Esophagus squamous epithelium (tissue), 4 donors: ENCODE results near the gene SFMBT2.

Experiments
- POLR2A ChIP-seq, 4 donors: fragments of 450-650 bp; IDR thresholded peaks; one replicate each; pipeline ENCODE4 v1.6.1; 2017; ENCODE audit warnings: antibody characterized with exemption in 4 of 4, mild to moderate bottlenecking in 4 of 4, moderate library complexity in 3 of 4
- TF ChIP-seq, protein P1 (sequence below), 6 experiments: fragments of 450-650 bp in 4 of 6; fragments of 200-600 bp in 2 of 6; sonication (generic) in 2 of 6; IDR thresholded peaks; one replicate each; pipeline ENCODE4 v1.5.1; 2016 to 2019; ENCODE audit warnings: antibody characterized with exemption in 6 of 6, mild to moderate bottlenecking in 4 of 6, moderate library complexity in 4 of 6

DNA sequence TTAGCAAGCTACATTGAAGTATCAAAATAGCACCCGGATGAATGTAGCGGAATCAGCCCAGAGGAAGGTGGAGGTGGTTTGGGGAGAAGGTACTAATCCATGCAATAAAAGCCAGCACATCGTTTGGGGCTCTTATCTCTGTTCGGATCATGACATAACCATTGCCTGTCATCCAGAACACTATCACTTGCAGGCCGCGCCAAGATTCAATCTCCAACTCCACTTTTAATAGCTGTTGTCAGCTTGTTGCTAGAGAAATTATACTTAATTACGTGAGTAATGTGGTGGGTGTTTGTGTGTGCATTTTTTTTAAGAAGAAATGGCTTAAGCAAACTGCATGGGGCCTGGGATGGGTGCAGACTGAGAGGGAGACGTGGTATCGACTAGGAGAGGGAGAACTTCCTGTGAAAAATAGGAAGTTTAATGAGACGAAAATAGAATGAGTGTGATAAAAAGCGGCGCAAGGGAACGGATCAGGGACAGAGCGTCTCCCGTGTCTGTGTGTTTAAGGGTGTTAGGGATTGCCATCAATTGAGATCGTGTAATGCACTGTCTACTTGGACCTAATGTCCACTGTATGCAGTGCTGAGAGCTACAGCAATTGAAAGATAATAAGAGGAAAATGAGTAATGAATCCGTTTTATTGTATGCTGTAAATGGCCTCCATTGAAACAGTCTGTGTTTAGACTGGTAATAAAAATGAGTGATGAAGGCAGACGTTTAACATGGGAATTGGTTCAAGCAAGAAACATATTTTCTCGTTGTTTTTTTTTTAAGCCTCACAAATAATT, 27.6 kb upstream of the SFMBT2 start:
- TF ChIP-seq, protein P1, sequence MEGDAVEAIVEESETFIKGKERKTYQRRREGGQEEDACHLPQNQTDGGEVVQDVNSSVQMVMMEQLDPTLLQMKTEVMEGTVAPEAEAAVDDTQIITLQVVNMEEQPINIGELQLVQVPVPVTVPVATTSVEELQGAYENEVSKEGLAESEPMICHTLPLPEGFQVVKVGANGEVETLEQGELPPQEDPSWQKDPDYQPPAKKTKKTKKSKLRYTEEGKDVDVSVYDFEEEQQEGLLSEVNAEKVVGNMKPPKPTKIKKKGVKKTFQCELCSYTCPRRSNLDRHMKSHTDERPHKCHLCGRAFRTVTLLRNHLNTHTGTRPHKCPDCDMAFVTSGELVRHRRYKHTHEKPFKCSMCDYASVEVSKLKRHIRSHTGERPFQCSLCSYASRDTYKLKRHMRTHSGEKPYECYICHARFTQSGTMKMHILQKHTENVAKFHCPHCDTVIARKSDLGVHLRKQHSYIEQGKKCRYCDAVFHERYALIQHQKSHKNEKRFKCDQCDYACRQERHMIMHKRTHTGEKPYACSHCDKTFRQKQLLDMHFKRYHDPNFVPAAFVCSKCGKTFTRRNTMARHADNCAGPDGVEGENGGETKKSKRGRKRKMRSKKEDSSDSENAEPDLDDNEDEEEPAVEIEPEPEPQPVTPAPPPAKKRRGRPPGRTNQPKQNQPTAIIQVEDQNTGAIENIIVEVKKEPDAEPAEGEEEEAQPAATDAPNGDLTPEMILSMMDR (IDR thresholded peaks at IDR 0.05): no peak
- no peak for TF ChIP-seq POLR2A (IDR thresholded peaks at IDR 0.05)
